ENCODE results near the gene CARMIL1.

Gene CARMIL1

DNA sequence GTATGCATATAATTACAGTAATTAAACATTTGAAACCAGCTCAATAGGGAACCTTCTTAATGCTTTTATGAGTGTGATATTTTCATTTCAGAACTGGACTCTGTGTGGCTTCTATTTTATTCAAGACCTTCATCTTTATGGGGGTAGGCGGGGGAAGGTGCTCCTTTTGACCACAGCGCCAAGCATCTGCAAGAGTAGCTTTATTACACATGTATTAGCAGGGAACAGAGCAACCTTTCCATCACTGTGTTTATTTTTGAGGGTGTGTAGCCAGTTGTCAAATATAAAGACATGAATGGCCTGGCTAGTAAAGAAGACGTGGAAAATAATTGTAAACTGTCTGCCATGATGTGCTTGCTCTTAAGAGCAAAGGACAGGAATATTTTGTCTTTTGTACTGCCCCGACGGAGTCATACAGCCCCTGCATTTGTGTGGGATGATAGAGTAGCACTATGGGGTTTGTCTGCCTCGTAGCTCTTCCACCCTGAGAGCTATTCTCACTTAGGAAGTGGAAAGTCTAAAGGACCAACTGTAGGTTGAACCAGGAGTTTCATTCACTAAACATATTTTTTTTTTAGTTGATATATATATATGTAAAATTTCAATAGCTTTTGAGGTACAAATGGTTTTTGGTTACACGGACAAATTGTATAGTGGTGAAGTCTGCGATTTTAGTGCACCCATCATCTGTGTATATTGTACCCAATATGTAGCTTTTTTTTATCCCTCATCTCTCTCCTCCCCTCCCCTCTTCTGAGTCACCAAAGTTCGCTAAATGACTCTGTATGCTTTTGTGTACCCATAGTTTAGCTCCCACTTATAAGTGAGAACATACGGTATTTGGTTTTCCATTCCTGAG lies 91.2 kb downstream of the CARMIL1 start:
- H3K9me3 ChIP-seq (ENCODE audit: insufficient read depth, low read length) = no peaks in the 10 kb centered on the region
- no peak overlapping the region for H3K4me3 ChIP-seq (ENCODE audit: low read length)
- TF ChIP-seq EZH2phosphoT487 (IDR thresholded peaks at IDR 0.05; ENCODE audit: low read depth) = no peak
- no peak for TF ChIP-seq CTCF (IDR thresholded peaks at IDR 0.05; ENCODE audit: low read depth, low read length)
- H3K27me3 ChIP-seq (ENCODE audit: low read depth, low read length) = no peaks in the 10 kb centered on the region
- no peak overlapping the region for H3K27ac ChIP-seq (ENCODE audit: low read length)
- H3K4me2 ChIP-seq (ENCODE audit: low read length) = no peak overlapping the region
- H2AFZ ChIP-seq (ENCODE audit: low read depth, low read length) = no peak overlapping the region
- H3K9ac ChIP-seq (ENCODE audit: low read length) = no peak overlapping the region
- H3K4me1 ChIP-seq (ENCODE audit: low read length) = no peaks in the 10 kb centered on the region; the same call in 1 of the 2 replicates
- no peaks in the 10 kb centered on the region for H3K79me2 ChIP-seq (ENCODE audit: low read length)
- no peaks in the 10 kb centered on the region for H4K20me1 ChIP-seq (ENCODE audit: insufficient read depth, low read length)
- H3K36me3 ChIP-seq (replicated peaks; ENCODE audit: low read depth, low read length) = no peaks in the 10 kb centered on the region

- Histone ChIP-seq H2AFZ (ENCODE audit: low read depth, low read length) (no peak overlapping the region), H3K9me3 (ENCODE audit: insufficient read depth, low read length) (no peaks in the 10 kb centered on the region), H3K4me3 (ENCODE audit: low read length) (no peak overlapping the region), H3K27ac (ENCODE audit: low read length) (no peak overlapping the region), H4K20me1 (ENCODE audit: insufficient read depth, low read length) (no peaks in the 10 kb centered on the region), H3K9ac (ENCODE audit: low read length) (no peak overlapping the region), H3K4me2 (ENCODE audit: low read length) (no peak overlapping the region), H3K4me1 (ENCODE audit: low read length) (no peaks in the 10 kb centered on the region; the same call in 1 of the 2 replicates), H3K36me3 (replicated peaks; ENCODE audit: low read depth, low read length) (no peaks in the 10 kb centered on the region), H3K79me2 (ENCODE audit: low read length) (no peaks in the 10 kb centered on the region), H3K27me3 (ENCODE audit: low read depth, low read length) (no peaks in the 10 kb centered on the region)
- no peak for TF ChIP-seq CTCF (IDR thresholded peaks at IDR 0.05; ENCODE audit: low read depth, low read length)
- TF ChIP-seq EZH2phosphoT487 (IDR thresholded peaks at IDR 0.05; ENCODE audit: low read depth) = no peak
These were observed 91.8 kb downstream of the CARMIL1 start for GRCh38 chr6:25371037-25371347.

GRCh38 chr6:25375125-25375524 lies 96.0 kb downstream of the CARMIL1 start:
- Histone ChIP-seq H3K9me3 (ENCODE audit: insufficient read depth, low read length) (no peaks in the 10 kb centered on the region), H3K27me3 (ENCODE audit: low read depth, low read length) (no peaks in the 10 kb centered on the region), H3K9ac (ENCODE audit: low read length) (no peak overlapping the region), H2AFZ (ENCODE audit: low read depth, low read length) (no peak overlapping the region), H3K79me2 (ENCODE audit: low read length) (no peaks in the 10 kb centered on the region), H3K27ac (ENCODE audit: low read length) (no peak overlapping the region), H3K4me1 (ENCODE audit: low read length) (no peaks in the 10 kb centered on the region), H3K4me2 (ENCODE audit: low read length) (no peak overlapping the region), H4K20me1 (ENCODE audit: insufficient read depth, low read length) (no peaks in the 10 kb centered on the region), H3K36me3 (replicated peaks; ENCODE audit: low read depth, low read length) (no peaks in the 10 kb centered on the region), H3K4me3 (ENCODE audit: low read length) (no peak overlapping the region)
- no peak for TF ChIP-seq CTCF (IDR thresholded peaks at IDR 0.05; ENCODE audit: low read depth, low read length)
- TF ChIP-seq EZH2phosphoT487 (IDR thresholded peaks at IDR 0.05; ENCODE audit: low read depth) = no peak

DNA sequence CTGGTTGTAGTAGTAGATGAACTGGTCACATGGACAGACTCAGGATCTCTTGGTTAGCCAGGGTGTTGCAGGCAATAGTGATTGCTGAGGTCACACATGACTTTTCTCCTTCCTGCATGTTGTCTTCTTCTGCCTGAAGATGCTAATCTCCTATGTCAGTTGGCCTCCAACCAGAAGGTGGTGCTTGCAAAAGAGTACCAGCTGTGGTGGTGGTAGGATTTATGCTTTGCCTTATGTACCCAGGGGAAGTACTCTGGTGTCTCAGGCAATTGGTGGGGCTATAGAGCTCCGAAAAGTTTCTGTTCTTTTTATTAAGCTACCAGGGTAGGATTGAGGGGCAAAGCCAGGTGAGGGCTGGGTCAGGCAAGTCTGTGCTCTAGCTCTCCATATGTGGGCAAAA lies 98.5 kb downstream of the CARMIL1 start:
- Histone ChIP-seq H3K4me3 (ENCODE audit: low read length) (no peak overlapping the region), H3K27ac (ENCODE audit: low read length) (no peak overlapping the region), H2AFZ (ENCODE audit: low read depth, low read length) (no peak overlapping the region), H3K9me3 (ENCODE audit: insufficient read depth, low read length) (no peaks in the 10 kb centered on the region), H3K27me3 (ENCODE audit: low read depth, low read length) (no peaks in the 10 kb centered on the region), H3K4me1 (ENCODE audit: low read length) (no peaks in the 10 kb centered on the region), H3K79me2 (ENCODE audit: low read length) (no peaks in the 10 kb centered on the region), H4K20me1 (ENCODE audit: insufficient read depth, low read length) (no peaks in the 10 kb centered on the region), H3K36me3 (replicated peaks; ENCODE audit: low read depth, low read length) (no peaks in the 10 kb centered on the region), H3K9ac (ENCODE audit: low read length) (no peak overlapping the region), H3K4me2 (ENCODE audit: low read length) (no peak overlapping the region)
- TF ChIP-seq EZH2phosphoT487 (IDR thresholded peaks at IDR 0.05; ENCODE audit: low read depth) = no peak
- TF ChIP-seq CTCF (IDR thresholded peaks at IDR 0.05; ENCODE audit: low read depth, low read length) = no peak
